ENCODE measurements around the gene KCNMA1. TPM values are rescaled to one million over a fixed set of nuclear protein-coding genes. Genes with fewer than 3 reads are reported as not detected.

KCNMA1 gene
- total and polyA plus RNA-seq, 10 of the 15 experiments (the other 5 are each of a cell fraction or from before 2014, with no cell fraction given), result 8.5 to 77.0 (median 21.3) TPM

- ChIA-PET SMC1A (ENCODE audit: uncharacterized antibody, unreplicated experiment) (interaction anchor here (1.0 to 1.5 kb wide), 3 partner anchors 10 to 480 kb away, joined by 3 to 4 read pairs (median 3); no protein-coding TSS in a partner anchor), RAD21 (ENCODE audit: unreplicated experiment) (interaction anchor here (0.9 kb wide), 1 partner anchor 127 kb away, joined by 3 read pairs; no protein-coding TSS in a partner anchor), CTCF (interaction anchor here (0.7 to 3.2 kb wide), 7 partner anchors 9 to 479 kb away, joined by 3 to 12 read pairs (median 4); no protein-coding TSS in a partner anchor), POLR2A (no interaction called here)
- no peak overlapping the region for H3K27ac ChIP-seq (ENCODE audit: control insufficient read depth, insufficient read depth)
- intact Hi-C loops (cut with micrococcal nuclease; ENCODE audit: unreplicated experiment), result loop anchor here (5.0 kb wide), 3 partner anchors 103 to 563 kb away; no protein-coding TSS in a partner anchor
- DNase-seq (ENCODE audit: low read depth, low spot score) (no peak), FAIRE-seq (no peak), ATAC-seq (no peak)
- BruUV-seq (replicated peaks), result no TSS peak
- no peak for TF ChIP-seq ZSCAN29 (IDR thresholded peaks at IDR 0.05)
- TF ChIP-seq TCF12 (IDR thresholded peaks at IDR 0.05; ENCODE audit: low read depth, low read length), result no peak
- no peak for TF ChIP-seq SMAD1 (IDR thresholded peaks at IDR 0.05; ENCODE audit: low read depth, partially characterized antibody)
- TF ChIP-seq BACH1 (IDR thresholded peaks at IDR 0.05; ENCODE audit: borderline replicate concordance), result no peak
- no peak for TF ChIP-seq BCL3 (IDR thresholded peaks at IDR 0.05; ENCODE audit: borderline replicate concordance, insufficient read depth, low read depth, low read length, poor library complexity, severe bottlenecking)
- no peak for TF ChIP-seq NBN (IDR thresholded peaks at IDR 0.05)
- no peak for TF ChIP-seq RELA (IDR thresholded peaks at IDR 0.05; ENCODE audit: borderline replicate concordance, partially characterized antibody)
- no peak for TF ChIP-seq POU2F2 (IDR thresholded peaks at IDR 0.05; ENCODE audit: borderline replicate concordance, low read depth, low read length)
- no peak for TF ChIP-seq SPI1 (IDR thresholded peaks at IDR 0.05; ENCODE audit: borderline replicate concordance, insufficient read depth, low read depth, low read length)
- TF ChIP-seq STAT3 (IDR thresholded peaks at IDR 0.05; ENCODE audit: low read depth, low read length), result no peak
- TF ChIP-seq TBL1XR1 (IDR thresholded peaks at IDR 0.05; ENCODE audit: low read depth, low read length), result no peak
- TF ChIP-seq SRF (IDR thresholded peaks at IDR 0.05; ENCODE audit: low read depth in 2 of 2, low read length in 2 of 2), result no peak
- no peak for TF ChIP-seq BCL11A (IDR thresholded peaks at IDR 0.05; ENCODE audit: low read depth, low read length)
- no peak for TF ChIP-seq SMC3 (IDR thresholded peaks at IDR 0.05; ENCODE audit: borderline replicate concordance, low read length)
- no peak for TF ChIP-seq PML (IDR thresholded peaks at IDR 0.05; ENCODE audit: low read length)
- TF ChIP-seq SIN3A (IDR thresholded peaks at IDR 0.05; ENCODE audit: low read depth, low read length), result no peak
- no peak for TF ChIP-seq RB1 (IDR thresholded peaks at IDR 0.05; ENCODE audit: borderline replicate concordance)
- TF ChIP-seq IRF3 (IDR thresholded peaks at IDR 0.05), result no peak
- TF ChIP-seq BRCA1 (IDR thresholded peaks at IDR 0.05; ENCODE audit: low read depth, low read length), result no peak
- H3K4me3 ChIP-seq, result no peak overlapping the region
- no peaks in the 10 kb centered on the region for H3K36me3 ChIP-seq (ENCODE audit: control insufficient read depth in 2 of 2, insufficient read depth in 2 of 2, low read length in 1 of 2)
- no peak overlapping the region for H2AFZ ChIP-seq (ENCODE audit: control insufficient read depth, low read depth, low read length)
- WGBS (ENCODE audit: insufficient coverage, insufficient replicate concordance, low lambda C conversion rate, missing lambda C conversion rate), result 32% methylated on average over 4 of the region's 4 CpGs
- no peaks in the 10 kb centered on the region for H4K20me1 ChIP-seq (ENCODE audit: control insufficient read depth, insufficient read depth)
- no peak overlapping the region for H3K9ac ChIP-seq (ENCODE audit: control insufficient read depth, insufficient read depth, low read length)
- in situ Hi-C loops (cut with MboI), result no loop called here
- no peaks in the 10 kb centered on the region for H3K9me3 ChIP-seq (replicated peaks; ENCODE audit: control insufficient read depth, insufficient read depth, low read length)
- H3K27me3 ChIP-seq (replicated peaks in 1 of 2; ENCODE audit: control insufficient read depth in 2 of 2, insufficient read depth in 2 of 2, low read length in 1 of 2), result no peaks in the 10 kb centered on the region
- no peaks in the 10 kb centered on the region for H3K4me1 ChIP-seq (ENCODE audit: control insufficient read depth, insufficient read depth, low read length)
- no peak overlapping the region for H3K4me2 ChIP-seq (ENCODE audit: control insufficient read depth, insufficient read depth)
- H3K79me2 ChIP-seq (ENCODE audit: control insufficient read depth, insufficient read depth, low read length), result no peaks in the 10 kb centered on the region
These were observed 526.9 kb downstream of the KCNMA1 start for GRCh38 chr10:77110757-77111156.
